HG03064 (cell line): ENCODE measurements around the gene AKR7A3.
"Not testable (repeated sequence)": the region's sequence is repeated elsewhere in the genome, so short reads cannot be mapped to it uniquely, and the experiment has no call there.

Source experiments
- ATAC-seq: cut with Tn5 transposase; IDR thresholded peaks from one replicate; pipeline ENCODE4 v1.9.1; 2021; ENCODE audit warnings: low read depth; ENCODE audit not compliant: unreplicated experiment

AKR7A3 gene

GRCh38 chr1:19300211-19300610 is 11.6 kb upstream of the AKR7A3 start:
- ATAC-seq = no peak

DNA sequence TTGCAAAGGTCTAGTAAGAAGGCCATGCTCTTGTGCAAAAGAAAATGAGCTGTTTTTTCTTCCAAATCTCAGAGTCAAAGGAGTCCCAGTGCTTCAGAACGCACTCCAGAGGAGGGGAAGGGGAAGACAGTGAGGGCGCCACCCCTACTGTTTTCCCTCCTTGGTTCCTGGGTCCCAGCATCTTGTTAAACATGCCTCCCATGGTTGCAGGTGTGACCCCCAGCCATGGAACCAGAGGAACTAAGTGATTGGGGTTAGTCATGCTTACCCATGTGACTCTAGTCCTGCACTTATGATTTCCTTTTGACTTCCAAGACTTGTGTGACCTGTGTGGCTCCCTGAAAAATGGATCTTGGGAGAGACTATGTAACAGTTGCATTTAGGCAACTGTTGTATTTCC is 6.1 kb upstream of the AKR7A3 start:
- no peak for ATAC-seq

DNA sequence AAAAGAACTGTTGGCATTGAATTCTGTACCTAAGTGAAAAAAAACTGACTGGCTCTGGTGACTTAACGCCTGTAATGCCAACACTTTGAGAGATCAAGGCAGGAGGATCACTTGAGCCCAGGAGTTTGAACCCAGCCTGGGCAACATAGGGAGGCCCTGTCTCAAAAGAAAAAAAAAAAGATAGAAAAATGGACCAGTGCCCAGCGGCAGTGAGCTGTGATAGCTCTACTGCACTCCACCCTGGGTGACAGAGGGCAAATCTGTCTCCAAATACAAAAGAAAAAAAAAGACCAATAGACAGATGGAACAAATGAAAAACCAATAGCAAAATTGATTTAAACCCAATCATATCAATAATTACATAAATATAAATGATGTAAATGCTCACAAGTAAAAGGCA is 674 bp upstream of the AKR7A3 start:
- ATAC-seq = no peak

DNA sequence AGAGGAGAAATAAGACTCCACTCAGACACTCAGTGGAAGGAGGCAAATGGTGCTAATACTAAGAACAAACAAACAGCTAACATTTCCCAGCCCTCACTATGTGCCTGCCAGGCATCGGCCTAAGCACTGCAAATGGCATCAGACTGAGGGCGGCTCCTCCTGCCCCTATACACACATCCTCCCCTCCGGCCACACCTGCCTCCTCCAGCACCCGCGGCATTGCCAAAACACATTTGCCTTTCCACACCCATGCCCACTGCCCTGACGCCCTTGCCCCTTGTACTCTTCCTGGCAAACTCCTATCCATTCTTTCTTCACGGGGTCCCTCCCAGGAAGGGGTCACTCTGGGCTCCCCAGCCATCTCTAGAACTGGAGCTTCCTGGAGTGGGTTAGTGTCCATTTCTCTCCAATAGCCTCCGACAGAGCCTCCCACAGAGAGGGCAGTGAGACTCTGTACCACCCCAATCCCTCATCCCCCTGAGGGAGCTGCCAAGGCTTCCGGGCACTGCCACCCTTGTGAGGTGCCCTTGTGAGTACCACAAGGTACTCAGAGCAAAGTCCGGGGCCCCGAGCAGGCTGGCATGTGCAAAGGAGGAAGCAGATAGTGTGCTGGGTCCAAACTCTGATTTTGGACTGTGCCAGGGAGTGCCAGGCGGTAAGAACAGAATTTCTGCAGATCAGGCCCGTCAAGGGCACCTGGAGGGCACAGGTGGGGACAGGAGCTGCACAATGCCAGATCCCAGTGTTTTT is 959 bp downstream of the AKR7A3 start:
- ATAC-seq = no peak

DNA sequence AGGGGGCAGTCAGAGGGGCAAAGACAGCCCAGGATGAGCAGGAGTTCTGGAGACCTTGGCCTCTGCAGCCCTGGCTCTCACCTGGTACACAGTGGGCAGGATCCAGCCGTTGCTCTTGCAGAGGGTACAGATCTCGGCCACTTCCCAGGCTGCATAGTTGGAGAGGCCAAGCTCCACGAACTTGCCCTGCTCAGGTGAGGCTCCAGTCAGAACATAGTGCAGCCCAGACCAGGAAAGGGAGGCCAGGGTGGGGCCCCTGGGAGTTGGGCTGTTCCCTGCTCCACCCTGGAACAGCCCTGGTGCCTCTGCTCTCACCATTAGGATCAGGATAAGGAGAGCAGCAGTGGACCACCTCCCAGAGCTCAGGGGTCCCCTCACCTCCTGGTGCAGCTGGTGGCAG is 2.8 kb downstream of the AKR7A3 start:
- ATAC-seq = not testable (repeated sequence)

DNA sequence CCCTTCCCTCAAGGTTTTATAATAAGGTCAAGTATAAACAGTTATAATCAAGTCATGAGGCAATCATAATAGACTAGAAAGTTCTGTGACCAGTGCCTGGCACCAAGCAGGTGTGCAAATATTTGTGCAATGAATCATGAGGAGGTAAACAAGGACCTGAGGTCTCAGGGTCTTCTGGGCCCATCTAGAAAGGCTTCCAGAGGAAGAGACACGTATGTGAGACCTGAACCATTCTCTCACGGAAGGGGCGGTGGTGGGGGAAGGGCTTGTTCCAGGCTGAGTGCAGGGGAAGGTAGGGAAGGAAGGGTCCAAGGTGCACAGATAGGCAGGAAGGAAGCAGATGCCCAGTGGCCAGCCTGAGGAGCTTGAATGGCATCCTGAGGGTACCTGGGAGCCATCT is 3.2 kb downstream of the AKR7A3 start:
- ATAC-seq = not testable (repeated sequence)

DNA sequence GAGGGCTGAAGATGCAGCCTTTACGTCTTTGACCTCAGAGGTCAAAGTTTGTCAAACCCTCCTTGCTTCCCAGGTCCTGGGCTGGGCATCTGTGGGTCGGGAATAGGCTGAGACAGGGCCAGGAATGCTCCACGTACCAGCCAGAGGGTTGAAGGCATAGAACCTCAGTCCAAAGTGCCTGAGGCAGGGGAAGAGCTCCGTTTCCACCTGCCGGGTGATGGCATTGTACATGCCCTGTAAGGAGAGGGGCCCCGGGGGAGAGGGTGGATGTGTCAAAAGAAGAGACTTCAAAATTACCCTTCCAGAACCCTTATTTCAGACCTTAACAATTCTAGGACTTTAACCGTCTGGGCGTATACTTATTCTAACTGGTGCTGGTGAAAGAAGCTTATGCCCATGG is 3.7 kb downstream of the AKR7A3 start:
- ATAC-seq = no peak

GRCh38 chr1:19283891-19284290 is 4.7 kb downstream of the AKR7A3 start:
- ATAC-seq = no peak

GRCh38 chr1:19274636-19275035 is 13.9 kb downstream of the AKR7A3 start:
- no peak for ATAC-seq

DNA sequence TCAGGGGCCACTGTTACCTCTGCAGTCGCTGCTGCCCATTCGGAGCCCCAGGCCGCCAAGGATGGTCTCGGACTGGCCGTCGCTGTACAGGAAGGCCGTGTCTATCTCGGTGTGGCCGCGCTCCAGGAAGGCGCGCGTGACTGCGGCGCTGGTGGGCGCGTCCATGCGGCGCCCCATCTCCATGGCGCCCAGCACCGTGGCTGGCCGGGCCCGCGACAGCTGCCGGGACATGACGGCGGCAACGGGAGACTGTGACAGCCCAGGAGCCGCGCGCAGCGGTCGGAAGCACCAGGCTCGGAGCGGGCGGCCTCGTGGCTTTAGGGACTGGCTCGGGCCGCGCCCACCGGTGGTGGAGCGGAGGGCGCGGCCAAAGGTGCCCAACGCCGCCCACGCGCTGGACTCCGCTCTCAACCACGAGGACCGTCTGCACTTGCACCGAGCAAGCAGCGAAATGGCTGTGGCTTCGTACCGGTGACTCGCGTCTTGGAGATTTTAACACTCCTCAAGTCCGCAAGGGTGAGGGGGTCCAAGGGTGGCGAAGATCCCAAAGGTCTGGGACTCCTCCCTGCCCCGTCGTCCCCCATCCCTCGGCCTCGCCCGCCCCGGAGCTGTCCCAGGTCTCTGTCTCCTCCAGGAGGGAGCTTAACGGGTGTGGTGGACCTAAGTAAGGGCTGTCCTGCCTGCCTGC is 14.6 kb downstream of the AKR7A3 start:
- ATAC-seq = not testable (repeated sequence)

DNA sequence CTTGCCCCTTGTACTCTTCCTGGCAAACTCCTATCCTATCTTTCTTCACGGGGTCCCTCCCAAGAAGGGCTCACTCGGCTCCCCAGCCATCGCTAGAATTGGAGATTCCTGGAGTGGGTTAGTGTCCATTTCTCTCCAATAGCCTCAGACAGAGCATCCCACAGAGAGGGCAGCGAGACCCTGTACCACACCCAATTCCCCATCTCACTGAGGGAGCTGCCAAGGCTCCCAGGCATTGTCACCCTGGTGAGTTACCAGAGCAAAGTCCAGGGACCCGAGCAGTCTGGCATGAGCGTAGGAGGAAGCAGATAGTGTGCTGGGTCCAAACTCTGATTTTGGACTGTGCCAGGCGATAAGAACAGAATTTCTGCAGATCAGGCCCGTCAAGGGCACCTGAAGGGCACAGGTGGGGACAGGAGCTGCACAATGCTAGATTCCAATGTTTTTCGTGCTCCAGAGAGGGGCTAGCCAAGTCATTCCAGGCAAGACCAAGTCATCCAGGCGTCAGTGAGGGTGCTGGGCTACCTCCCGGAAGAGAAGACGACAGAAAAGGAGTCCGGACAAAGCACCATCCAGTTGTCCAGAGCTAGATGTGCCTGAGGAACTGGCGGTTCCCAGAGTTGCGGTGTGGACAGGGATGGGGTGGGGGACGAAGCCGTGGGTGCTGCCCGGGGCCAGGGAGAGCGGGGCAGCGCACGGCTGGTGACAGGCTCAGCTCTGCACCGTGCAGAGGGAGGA is 15.3 kb downstream of the AKR7A3 start:
- ATAC-seq = no peak

DNA sequence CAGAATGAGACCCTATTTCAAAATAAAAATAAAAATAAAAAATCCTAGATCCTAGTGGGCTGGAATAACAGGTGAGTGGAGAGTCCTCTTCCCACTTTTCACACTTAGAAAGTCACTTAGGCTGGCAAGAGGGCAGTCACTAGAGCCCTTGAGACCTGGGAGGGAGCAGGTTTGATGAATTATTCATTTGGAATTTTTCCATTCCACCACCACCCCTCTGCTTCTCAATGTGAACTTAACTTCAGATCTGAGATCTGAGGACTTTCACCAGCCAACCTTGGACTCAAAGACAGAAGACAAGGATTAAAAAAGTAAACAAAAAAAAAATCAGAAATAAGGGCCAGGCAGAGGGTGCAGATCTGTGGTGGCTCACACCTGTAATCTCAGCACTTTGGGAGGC is 16.5 kb downstream of the AKR7A3 start:
- ATAC-seq = no peak

GRCh38 chr1:19270343-19270730 is 18.2 kb downstream of the AKR7A3 start:
- not testable (repeated sequence) for ATAC-seq

- not testable (repeated sequence) for ATAC-seq
Measured at GRCh38 chr1:19269427-19270342, 18.9 kb downstream of the AKR7A3 start.

DNA sequence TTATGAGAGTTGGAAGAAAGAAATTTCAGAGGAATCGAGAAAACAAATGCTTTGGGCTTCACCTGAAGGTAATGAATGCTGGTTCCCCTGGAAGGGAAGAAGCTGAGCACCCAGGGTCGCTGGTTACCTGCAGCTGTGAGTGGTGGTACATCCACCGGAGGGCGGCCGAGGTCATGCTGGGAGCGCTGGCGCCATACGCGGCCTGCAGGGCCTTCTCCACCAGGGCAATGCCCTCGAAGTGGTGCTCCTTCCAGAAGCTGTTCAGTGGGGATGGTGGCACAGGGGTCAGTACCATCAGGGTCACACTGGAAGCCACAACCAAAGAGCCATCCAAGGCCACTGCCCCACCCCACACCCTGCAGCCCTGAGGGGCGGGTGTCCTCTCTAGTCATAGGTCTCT is 20.1 kb downstream of the AKR7A3 start:
- ATAC-seq = no peak

- ATAC-seq = no peak
Measured at GRCh38 chr1:19262744-19263143, 25.8 kb downstream of the AKR7A3 start.

DNA sequence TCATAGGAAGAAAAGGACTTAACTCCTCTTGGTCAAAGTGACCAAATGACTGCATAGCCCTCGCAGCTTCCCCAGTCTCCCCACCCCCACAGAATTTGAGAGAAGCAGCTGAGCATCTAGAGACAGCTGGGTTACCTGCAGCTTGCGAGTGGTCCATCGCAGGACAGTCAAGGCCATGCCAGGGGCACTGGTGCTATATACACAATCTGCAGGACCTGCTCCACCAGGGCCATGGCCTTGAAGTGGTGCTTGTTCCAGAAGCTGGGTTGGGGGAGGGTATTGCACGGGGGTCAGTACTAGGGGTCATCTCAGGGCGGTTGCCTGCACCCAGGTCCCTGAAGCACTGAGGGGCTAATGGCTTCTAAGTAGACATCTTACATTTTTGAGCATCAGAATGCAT is 26.5 kb downstream of the AKR7A3 start:
- no peak for ATAC-seq

GRCh38 chr1:19260211-19261138 is 28.1 kb downstream of the AKR7A3 start:
- no peak for ATAC-seq

- no peak for ATAC-seq
Measured at GRCh38 chr1:19258353-19258752, 30.2 kb downstream of the AKR7A3 start.
